Measurements from ENCODE around the gene SH2D6. TPM values are rescaled to one million over a fixed set of nuclear protein-coding genes. Genes with fewer than 3 reads are reported as not detected.

The SH2D6 gene
- polyA plus RNA-seq, 3 donors, result not detected

- 93% methylated on average over 10 of the region's 12 CpGs for WGBS (ENCODE audit: insufficient coverage)
Observed at GRCh38 chr2:85458601-85459563, 40.4 kb downstream of the SH2D6 start.

GRCh38 chr2:85459771-85460170 lies 41.3 kb downstream of the SH2D6 start:
- peaks cover 0 to 2% (median 2%) of the 10 kb centered on the region in 3 donors for H3K27me3 Mint-ChIP-seq (ENCODE audit: low read depth in 3 of 3)
- no CpG with 5 or more reads among the region's 1 CpG for WGBS (ENCODE audit: insufficient coverage)
- no peak for TF ChIP-seq CTCF (IDR thresholded peaks at IDR 0.05)
- H4K20me1 ChIP-seq (ENCODE audit: insufficient read depth, low read length), result no peaks in the 10 kb centered on the region
- no peaks in the 10 kb centered on the region for H3K9me3 ChIP-seq (replicated peaks in 1 of 2; ENCODE audit: control insufficient read depth in 1 of 2, insufficient read depth in 1 of 2, low read length in 2 of 2)
- no peaks in the 10 kb centered on the region for H3K79me2 ChIP-seq (ENCODE audit: insufficient read depth, low read length)
- no peak for DNase-seq
- H3K9ac ChIP-seq (ENCODE audit: insufficient read depth, low read length, poor library complexity, severe bottlenecking), result no peak overlapping the region
- no peaks in the 10 kb centered on the region for H3K36me3 Mint-ChIP-seq
- H3K4me1 ChIP-seq (ENCODE audit: control insufficient read depth in 1 of 2, insufficient read depth in 2 of 2, low read length in 2 of 2), result no peaks in the 10 kb centered on the region
- intact Hi-C loops (cut with micrococcal nuclease), result no loop called here
- no peak overlapping the region for H3K27ac Mint-ChIP-seq
- H3K4me3 ChIP-seq (replicated peaks in 1 of 3; ENCODE audit: low read depth in 2 of 3, low read length in 3 of 3), result no peak overlapping the region
- H3K4me3 Mint-ChIP-seq, result no peak overlapping the region
- H3K27ac ChIP-seq (ENCODE audit: low read depth in 1 of 2, low read length in 2 of 2), result no peak overlapping the region
- H3K9me3 Mint-ChIP-seq, result peaks cover 0 to 3% (median 0%) of the 10 kb centered on the region in 7 donors
- H3K36me3 ChIP-seq (replicated peaks in 1 of 2; ENCODE audit: control insufficient read depth in 1 of 2, insufficient read depth in 2 of 2, low read length in 2 of 2), result no peaks in the 10 kb centered on the region
- no peaks in the 10 kb centered on the region for H3K27me3 ChIP-seq (ENCODE audit: control insufficient read depth in 2 of 2, insufficient read depth in 2 of 2, low read length in 2 of 2)
- no peaks in the 10 kb centered on the region for H3K4me1 Mint-ChIP-seq
- no peak overlapping the region for H2AFZ ChIP-seq (ENCODE audit: insufficient read depth, low read depth, low read length, poor library complexity, severe bottlenecking)
- no peak overlapping the region for H3K4me2 ChIP-seq (replicated peaks; ENCODE audit: extremely low read depth, low read length, poor library complexity, severe bottlenecking)

More at GRCh38 chr2:85458601-85459563, 40.4 kb downstream of the SH2D6 start:
- DNase-seq, result no peak
- H3K4me3 Mint-ChIP-seq, result no peak overlapping the region
- H3K27ac ChIP-seq (ENCODE audit: low read depth in 1 of 2, low read length in 2 of 2), result no peak overlapping the region
- no peaks in the 10 kb centered on the region for H3K9me3 ChIP-seq (replicated peaks in 1 of 2; ENCODE audit: control insufficient read depth in 1 of 2, insufficient read depth in 1 of 2, low read length in 2 of 2)
- H4K20me1 ChIP-seq (ENCODE audit: insufficient read depth, low read length), result no peaks in the 10 kb centered on the region
- peaks cover 0 to 3% (median 0%) of the 10 kb centered on the region in 7 donors for H3K9me3 Mint-ChIP-seq
- no peaks in the 10 kb centered on the region for H3K79me2 ChIP-seq (ENCODE audit: insufficient read depth, low read length)
- H3K9ac ChIP-seq (ENCODE audit: insufficient read depth, low read length, poor library complexity, severe bottlenecking), result no peak overlapping the region
- no peak overlapping the region for H3K27ac Mint-ChIP-seq
- no peak overlapping the region for H2AFZ ChIP-seq (ENCODE audit: insufficient read depth, low read depth, low read length, poor library complexity, severe bottlenecking)
- H3K4me1 Mint-ChIP-seq, result no peaks in the 10 kb centered on the region
- intact Hi-C loops (cut with micrococcal nuclease), result no loop called here
- no peaks in the 10 kb centered on the region for H3K36me3 Mint-ChIP-seq
- H3K36me3 ChIP-seq (replicated peaks in 1 of 2; ENCODE audit: control insufficient read depth in 1 of 2, insufficient read depth in 2 of 2, low read length in 2 of 2), result no peaks in the 10 kb centered on the region
- peaks cover 0 to 2% (median 2%) of the 10 kb centered on the region in 3 donors for H3K27me3 Mint-ChIP-seq (ENCODE audit: low read depth in 3 of 3)
- no peaks in the 10 kb centered on the region for H3K27me3 ChIP-seq (ENCODE audit: control insufficient read depth in 2 of 2, insufficient read depth in 2 of 2, low read length in 2 of 2)
- no peaks in the 10 kb centered on the region for H3K4me1 ChIP-seq (ENCODE audit: control insufficient read depth in 1 of 2, insufficient read depth in 2 of 2, low read length in 2 of 2)
- TF ChIP-seq CTCF (IDR thresholded peaks at IDR 0.05), result no peak
- no peak overlapping the region for H3K4me2 ChIP-seq (replicated peaks; ENCODE audit: extremely low read depth, low read length, poor library complexity, severe bottlenecking)
- no peak overlapping the region for H3K4me3 ChIP-seq (replicated peaks in 1 of 3; ENCODE audit: low read depth in 2 of 3, low read length in 3 of 3)

Data from CD14-positive monocyte (primary cell).